ENCODE measurements around the gene GAN.
"Not testable (repeated sequence)": the region's sequence is repeated elsewhere in the genome, so short reads cannot be mapped to it uniquely, and the experiment has no call there.

The GAN gene

DNA sequence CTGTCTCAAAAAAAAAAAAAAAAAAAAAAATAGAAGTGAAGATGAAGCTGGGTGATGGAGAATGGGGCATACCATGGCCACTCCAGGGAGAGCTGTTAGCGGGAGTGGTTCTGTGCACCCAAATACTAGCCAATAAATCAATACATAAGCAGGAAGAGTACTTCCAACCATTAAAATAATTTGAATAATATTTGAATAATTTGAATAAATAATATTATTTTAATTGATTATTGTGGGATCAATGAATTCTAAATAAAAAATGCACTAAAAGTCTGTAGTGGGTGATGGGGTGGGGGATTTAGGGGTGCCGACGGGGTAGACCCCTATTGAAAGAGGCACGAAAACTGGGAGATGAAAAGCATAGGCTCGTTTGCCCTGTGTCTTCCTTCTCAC, 88.4 kb downstream of the GAN start:
- no peak for DNase-seq

DNA sequence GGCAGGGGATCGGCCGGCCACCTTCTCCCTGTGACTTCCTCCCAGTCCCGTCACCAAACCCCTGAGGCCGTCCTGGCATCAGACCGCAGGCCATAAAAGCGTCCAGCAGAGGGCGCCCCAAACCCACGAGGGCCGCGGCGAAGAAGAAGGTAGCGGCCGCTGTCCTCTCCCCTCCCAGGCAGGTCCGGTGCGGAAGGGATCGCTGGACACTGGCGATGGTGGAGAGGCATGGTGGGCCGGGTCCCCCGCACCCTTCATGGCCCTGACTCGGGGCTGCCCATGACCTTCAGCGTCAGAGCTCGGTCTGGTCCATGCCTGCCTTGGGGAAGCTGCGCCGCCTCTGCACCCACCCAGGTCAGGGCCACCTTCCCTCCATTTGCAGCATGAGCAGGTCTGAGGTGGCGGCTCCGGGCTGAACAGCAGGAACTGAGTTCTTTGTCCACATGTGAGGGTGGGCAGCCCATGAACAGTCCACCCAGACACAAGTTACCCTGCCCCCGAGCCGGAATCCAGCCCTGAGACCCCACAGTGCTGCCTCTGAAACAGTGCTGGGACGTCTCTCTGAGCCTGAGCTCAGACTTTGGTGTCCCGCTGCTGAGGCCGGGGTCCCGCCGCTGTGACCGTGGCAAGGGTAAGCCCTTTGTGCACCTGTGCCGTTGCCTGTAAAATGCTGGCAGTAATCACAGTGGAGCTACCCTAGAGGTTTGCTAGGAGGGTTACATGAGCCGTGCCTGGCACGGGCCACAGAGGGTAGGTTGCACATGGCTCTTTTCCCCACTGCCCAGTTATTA, 89.0 kb downstream of the GAN start:
- DNase-seq = peak; percentile 95

DNA sequence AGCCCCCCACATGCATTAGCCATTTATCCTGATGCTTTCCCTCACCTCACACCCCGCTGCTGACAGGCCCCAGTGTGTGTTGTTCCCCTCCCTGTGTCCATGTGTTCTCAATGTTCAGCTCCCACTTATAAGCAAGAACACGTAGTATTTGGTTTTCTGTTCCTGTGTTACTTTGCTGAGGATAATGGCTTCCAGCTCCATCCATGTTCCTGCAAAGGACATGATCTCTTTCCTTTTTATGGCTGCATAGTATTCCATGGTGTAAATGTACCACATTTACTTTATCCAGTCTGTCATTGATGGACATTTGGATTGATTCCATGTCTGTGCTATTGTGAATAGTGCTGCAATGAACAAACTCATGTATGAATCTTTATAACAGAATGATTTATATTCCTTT, 90.2 kb downstream of the GAN start:
- DNase-seq = not testable (repeated sequence)

DNA sequence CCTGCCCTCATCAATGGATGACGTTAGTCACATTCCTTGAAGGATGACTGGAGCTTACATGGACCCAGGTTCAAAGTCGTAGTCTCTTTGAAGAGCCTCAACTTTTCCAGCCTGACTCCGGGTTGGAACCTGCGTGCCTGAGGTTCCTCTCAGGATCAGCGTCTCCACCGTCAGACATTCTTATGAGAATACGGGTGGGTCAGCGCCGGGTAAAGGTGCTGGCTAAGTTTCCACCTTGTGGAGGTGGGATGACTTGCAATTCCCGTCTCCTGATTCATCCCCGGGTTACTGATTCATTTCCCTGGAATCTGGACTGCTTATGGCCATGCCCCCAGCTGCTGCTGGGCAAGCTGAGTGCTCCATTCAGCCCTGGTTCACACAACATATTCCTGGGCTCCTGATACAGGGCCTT, 90.9 kb downstream of the GAN start:
- peak; percentile 98 for DNase-seq

DNA sequence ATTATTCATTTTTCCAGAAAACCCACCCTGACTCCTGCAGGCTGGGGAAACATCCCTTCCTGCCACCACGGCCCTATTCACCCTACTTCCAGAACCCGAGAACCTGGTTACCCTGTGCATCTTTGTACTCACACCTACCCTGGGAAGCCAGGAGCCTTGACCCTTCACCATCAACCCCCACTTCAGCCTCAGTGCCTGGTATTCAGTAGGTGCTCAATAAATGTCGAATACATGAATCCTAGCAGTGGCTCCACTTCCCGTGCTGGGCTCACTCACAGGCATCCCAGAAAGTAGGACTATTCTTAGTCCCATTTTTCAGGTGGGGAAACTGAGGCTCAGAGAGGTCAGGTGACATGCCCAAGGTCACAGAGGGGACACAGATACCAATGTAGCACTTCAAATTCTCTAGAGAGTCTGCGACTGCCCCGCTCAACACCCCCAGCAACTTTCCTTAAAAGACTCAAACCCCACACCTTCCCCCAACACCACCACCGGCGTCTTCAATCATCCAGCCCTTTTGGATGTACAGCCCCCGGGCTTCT, 93.7 kb downstream of the GAN start:
- DNase-seq = no peak

DNA sequence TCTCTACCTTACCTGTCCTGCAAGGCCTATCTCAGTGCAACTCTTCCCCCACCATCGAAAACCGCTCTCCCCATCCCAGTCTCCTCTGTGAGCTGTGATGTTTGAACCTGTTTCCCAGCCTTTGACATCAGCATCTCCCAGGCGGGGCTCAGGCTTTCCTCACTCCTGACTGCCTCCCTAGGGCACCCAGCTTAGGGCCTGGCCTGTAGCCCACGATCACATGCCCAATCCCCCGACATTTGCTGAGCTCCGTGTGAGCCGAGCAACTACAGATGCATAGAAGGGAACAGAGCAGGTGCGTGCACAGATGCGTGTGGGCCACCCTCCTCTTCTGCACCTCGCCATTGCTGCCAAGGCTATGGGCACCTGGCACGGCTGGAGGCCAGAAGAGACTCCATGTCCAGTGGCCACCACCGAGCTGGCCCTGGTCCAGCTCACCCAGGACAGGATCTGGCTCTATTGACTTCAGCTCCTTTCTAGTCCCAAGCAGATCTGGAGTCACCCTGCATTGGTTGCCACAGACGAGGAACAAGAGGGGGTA, 94.3 kb downstream of the GAN start:
- DNase-seq = no peak

DNA sequence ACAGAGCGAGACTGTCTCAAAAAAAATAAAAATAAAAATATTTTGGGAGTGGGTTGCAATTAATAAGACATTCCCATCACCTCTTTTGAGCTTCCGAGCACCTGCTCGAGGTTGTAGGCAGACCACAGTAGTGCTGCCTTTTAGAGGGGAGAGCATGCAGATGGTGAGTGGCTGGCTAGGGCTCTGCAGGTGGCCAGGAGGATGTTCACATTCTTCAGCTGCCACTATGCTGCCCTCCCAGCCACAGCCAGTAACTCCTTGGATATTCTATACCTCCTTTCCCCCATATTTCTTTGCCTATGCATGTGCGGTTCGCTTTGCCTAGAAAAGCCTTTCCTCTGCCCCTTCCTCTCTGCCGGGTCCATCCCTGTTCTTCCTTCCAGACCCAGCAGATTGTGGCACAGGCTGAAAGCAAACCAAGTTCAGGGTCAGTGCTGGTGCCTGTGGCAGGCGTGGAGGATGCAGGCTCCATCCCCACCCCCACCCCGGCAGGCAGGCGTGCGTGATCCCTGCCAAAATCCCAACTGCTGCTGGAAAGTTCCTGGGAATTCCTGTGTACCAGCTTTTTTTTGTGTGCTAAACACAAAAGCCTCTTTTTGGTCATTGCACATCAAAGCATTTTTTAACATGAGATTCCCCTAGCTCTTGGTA, 96.0 kb downstream of the GAN start:
- DNase-seq = no peak

DNA sequence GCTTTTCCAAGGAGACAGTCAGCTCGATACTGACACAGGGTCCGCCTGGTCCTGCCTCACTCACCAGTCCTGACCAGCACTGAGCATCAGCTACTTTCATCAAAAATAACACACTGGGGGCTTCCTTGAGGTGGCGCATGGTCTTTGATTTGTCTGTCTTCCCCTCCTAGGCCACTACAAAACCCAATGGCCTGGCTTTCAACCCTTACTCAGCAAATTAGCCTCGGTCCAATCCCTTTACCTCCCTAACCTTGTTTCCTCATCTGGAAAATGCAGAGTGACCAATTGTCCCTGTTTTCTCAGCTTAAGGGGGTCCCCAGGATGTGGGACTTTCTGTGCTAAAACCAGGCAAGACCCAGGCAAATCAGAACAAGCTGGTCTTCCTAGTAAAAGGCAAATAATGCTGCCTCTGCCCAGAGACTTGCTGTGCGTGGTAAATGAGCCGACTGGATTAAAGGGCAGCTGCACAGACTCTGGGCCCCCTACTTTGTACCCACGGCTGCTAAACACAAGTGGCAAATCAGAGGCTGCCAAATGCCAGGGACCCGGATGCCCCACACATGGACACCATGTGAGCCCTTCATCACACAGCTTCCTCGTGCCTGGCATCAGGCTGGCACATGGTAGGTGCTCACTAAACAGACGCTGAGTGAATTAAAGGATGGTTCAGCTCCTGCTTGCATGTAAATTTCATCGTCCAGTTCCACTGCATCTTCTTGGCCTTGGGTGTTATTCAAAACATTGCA, 98.7 kb downstream of the GAN start:
- no peak for DNase-seq

DNA sequence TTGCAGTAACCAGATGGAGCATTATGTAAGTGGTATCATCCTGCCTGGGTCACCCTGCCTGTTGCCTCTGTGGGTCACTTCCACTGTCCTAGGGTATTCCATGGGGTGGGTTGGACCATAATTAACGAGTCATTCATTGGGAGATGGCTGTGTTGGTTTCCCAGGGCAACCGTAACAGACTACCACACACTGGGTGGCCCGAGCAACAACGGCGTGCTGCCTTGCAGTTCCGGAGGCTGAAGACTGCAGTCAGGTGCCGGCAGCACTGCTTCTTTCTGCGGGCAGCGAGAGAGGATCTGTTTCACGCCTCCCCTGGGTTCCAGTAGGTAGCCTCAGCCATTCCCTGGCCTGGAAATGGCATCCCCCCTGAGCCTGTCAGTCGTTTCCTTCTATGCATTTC, 101.0 kb downstream of the GAN start:
- DNase-seq = peak; percentile 63

DNA sequence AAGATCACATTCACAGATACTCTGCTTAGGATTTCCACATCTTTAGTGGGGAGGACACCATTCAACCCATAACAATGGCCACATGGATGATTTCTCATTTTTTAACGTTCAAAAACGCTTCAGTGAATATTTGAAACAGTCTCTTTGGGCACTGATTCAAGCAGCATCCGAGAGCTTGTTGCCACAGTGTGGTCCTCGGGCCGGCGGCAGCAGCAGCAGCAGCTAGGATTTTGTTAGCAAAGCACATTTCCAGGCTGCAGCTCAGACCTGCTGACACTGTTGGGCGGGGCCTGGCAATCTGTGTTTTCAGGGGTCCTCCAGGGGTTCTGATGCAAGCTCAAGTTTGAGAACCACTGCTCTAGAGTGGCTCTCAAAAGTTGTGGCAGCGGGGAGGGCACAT, 102.0 kb downstream of the GAN start:
- DNase-seq = no peak

DNA sequence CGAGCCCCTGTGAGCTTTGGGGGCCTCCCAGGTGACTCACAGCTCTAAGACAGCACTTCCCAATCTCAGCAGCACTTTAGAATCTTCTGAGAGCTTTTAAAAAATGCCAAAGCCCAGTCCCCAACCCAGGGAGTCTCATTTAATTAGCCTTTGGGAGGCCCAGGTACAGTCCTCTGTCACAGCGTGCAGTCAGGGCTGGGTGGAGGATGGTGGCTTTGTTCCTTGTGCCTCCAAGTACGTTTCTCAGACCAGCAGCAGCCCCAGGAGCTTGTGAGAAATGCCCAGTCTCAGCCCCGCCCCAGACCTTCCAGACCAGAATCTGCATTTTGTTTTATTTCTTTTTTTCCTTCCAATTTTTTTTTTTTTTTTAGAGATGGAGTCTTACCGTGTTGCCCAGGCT, 102.4 kb downstream of the GAN start:
- DNase-seq = no peak

DNA sequence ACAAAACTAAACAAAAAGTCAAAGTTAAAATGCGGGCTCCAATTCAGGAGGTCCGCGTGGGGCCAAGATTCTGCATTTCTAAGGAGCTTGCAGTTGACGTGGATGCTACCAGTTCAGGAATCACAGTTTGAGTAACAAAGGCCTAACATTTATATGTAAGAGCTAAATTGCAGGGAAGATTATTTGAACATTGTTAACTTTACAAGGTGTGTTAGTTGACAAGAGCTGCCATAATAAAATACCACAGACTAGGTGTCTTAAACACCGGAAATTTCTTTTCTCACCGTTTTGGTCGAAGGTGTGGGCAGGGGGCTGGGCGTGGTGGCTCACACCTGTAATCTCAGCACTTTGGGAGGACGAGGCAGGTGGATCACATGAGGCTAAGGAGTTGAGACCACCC, 105.0 kb downstream of the GAN start:
- DNase-seq = no peak

DNA sequence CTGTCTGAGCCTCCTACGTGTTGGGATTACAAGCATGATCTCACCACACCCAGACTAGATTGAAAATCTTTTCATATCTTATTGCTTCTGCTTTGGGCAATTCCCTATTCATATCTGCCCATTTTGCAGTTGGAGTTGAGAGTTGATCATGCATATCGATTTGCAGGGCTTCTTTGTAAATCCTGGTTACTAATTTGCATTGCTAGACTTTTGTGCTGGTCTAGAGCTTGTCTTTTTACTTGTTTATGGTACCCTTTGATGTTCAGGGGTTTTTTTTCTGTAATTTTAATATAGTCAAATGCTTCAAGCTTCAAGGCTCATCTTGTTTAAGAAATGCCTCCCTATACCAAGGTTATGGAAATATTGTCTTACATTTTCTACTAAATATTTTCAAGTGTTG, 106.4 kb downstream of the GAN start:
- DNase-seq = no peak

DNA sequence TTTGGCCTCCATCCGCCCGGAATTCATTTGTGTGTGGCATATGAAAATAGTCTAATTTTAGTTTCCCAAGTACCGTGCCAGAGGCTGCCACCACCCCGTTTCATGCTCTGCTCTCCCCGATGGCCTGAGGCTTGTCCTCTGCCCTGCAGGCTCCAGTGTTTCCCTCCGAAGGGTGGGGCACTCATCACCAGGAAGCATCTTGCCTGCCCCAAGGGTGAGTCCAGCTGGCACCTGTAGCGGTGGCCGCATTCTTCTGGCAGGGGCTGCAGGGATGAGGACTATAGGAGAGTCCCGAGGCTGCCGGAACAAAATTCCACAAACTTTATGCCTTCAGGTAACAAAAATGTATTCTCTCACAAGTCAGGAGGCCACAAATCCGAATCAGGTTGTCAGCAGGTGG, 106.8 kb downstream of the GAN start:
- DNase-seq = no peak

DNA sequence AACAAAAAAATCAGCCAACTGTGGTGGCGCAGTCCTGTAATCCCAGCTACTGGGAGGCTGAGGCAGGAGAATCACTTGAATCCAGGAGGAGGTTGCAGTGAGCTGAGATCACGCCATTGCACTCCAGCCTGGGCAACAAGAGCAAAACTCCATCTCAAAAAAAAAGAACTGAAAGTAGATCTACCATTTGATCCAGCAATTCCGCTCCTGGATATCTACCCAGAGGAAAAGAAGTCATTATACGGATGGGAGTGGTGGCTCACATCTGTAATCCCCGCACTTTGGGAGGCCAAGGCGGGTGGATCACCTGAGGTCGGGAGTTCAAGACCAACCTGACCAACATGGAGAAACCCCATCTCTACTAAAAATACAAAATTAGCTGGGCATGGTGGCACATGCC, 107.4 kb downstream of the GAN start:
- DNase-seq = not testable (repeated sequence)

DNA sequence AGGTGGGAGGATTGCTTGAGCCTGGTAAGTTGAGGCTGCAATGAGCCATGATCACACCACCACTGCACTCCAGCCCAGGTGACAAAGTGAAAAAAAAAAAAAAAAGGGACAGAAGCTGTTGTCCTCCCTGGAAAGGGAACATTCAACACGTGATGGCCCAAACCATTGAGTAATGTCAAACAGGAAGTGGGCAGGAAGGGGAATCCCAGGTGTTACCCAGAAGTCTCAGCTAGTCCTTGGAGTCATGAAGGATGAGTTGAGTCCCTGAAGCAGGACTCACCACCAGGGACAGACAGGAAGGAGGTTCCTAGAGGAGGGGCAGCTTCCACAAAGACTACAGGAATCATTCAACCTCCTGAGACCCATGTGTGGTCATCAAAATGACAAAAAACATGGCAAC, 110.0 kb downstream of the GAN start:
- DNase-seq = no peak

DNA sequence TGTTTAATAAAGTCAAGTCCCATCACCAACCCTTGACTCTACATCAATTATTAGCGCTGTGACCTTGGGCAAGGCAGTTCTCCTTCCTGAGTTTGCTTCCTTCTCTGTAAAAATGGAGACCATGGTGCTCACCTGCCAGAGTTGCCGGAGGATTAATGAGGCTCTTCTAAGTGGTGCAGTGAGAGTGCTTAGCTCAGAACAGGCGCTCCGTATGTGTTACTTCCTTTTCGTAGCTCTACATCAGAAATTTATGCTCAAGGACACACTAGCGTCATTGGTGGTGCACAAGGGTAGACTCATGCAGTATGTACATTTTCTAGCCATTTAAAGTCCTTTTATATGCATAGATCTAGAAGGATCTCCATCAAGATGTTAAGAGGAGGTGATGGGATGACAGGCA, 112.5 kb downstream of the GAN start:
- no peak for DNase-seq

DNA sequence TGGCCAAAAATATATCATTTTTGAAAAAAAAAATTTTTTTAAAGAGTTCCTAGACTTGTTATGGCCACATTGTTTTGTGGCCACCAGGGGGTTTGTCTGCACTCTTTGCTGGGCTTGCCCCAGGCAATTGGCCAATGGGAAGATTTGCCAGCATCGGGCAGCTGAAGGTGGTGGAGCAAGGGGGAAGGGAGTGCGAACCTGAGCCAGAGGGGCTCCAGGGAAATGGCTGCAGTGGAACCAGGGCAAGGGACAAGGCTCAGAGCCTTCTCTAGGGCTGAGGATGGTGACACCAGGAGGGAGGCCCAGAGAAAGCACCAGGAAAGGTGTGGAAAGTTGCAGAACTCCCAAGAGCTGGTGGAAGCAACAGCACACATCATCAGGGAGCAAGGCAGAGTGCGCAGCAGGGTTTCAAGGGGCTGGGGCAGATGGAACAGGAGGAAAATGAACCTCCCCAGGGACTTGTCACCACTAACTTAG, 114.3 kb downstream of the GAN start:
- peak; percentile 73 for DNase-seq

DNA sequence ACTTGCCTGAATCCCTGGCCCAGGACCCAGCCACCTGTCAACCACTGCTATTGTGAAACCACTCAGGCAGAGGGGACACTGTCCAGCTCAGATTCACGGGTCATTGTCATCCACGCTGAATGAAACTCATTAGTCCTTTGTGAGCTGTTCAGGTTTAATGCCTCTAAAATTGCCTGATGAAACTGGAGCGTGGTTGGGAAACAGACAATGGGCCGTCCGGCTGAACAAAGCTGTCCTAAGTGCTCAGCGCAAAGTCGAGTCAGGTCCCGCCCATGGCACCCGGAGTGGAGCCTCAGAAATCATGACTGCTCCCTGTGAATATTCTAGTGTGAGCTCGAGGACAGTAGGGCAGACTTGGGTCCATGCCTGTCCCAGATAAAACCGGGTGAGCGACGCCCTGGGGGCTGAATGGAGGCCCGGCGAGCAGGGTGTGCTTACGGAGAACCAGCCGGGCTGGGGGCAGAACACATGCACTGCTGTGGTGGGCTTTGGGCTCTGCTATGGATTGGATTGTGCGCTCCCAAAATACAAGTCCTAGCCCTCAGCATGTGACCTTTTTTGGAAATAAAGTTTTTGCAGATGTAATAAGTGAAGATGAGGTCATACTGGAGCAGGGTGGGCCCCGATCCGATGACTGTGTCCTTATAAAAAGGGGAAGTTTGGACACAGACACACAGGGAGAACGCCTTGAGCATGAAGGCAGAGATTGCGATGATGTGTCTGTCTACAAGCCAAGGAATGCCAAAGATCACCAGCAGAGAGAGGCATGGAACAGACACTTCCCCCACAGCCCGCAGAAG, 117.0 kb downstream of the GAN start:
- DNase-seq = no peak

DNA sequence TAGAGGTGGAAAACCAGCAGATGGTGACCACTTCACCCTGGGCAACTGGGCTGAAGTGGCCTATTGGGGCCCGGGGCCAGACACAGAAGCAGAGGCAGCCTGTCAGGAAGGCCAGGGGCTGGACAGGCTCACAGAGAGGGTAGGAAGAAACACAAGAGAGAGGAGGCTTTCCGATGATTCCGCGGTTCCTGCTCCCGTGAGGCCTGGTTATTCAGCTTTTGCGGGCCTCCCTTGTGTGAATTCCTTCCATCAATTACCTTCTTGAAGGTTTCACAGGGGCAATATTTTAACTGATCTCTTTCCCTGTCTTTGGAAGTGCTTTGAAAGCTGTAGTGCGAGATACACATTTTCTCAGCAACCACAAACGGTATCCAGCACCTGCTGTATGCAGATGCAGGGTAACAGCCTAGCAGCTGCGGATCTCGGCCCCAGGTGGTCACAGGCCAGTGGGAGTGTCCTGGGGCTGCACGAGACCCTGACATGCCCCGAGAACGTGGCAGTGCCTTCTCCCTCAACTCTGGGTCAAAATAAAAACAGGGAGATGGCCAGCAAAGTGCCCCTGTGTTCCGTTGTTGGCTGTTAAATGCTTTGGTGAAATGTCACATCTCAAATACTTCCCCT, 118.3 kb downstream of the GAN start:
- DNase-seq = no peak

DNA sequence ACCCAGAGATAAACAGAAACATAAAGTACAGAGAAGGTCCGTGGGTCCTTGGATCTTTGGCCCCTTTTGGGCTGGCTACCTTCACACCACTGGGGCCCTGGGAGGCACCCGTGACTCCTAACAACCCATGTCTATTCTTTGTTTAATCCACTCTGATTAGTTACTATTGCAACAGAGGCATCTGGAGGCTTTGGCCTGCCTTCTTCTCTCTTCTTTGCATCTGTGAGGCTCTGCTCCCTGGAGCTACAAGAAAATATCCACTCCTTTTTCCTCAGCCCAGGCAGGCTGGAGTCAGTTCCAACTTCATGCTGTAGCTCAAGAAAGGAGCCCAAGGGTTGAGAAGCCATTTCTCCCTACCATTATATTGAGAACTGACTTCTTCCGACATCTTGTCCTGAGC, 120.3 kb downstream of the GAN start:
- DNase-seq = no peak

DNA sequence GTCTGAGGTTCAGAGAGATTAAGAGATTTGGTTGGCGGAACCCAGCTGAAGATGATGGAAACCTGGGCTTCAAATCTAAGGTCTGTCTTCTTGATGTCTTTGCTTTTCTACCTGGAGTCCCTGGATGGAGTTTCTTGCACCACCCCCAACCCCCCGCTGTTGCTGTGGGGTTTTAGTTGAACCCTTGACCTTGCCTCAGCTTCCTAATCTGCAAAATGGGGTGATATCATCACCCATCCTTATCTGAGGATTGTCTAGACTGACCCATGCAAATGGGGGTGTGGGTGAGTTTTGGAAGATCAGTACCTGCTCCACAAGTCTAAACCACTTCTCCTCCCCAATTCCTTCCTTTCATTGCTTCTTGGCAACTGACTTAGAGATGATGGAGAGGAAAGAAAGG, 120.8 kb downstream of the GAN start:
- DNase-seq = no peak

All from islet precursor cell (in vitro differentiated cells).